Lung (tissue), 12 donors: ENCODE data around the gene CACNA1I. TPM values are rescaled to one million over a fixed set of nuclear protein-coding genes. Genes with fewer than 3 reads are reported as not detected.

Experiments
- ATAC-seq: fragments of 200-7000 bp; cut with Tn5 transposase; one replicate; pipeline ENCODE4 v1.9.1; 2020; ENCODE audit warnings: moderate number of reproducible peaks; ENCODE audit not compliant: insufficient read depth, low FRiP score
- DNase-seq, 3 donors: peaks; one replicate each; pipeline ENCODE4 v3.0.0-alpha.2; 2013 to 2017
- H3K27ac ChIP-seq, 2 donors: one replicate each; pipeline ENCODE4 v1.5.1; 2013; ENCODE audit warnings: mild to moderate bottlenecking in 2 of 2, moderate library complexity in 2 of 2, control low read depth in 1 of 2, inconsistent platforms in 1 of 2, low read depth in 1 of 2, low read length in 1 of 2
- H3K27me3 ChIP-seq, 3 donors: one replicate each; pipeline ENCODE4 v1.5.1; 2013; ENCODE audit warnings: low read length in 2 of 3; ENCODE audit not compliant: control insufficient read depth in 3 of 3, insufficient read depth in 3 of 3
- H3K36me3 ChIP-seq, 4 donors: one replicate each; pipeline ENCODE4 v1.5.1; 2013; ENCODE audit warnings: low read length in 4 of 4, mild to moderate bottlenecking in 1 of 4, moderate library complexity in 1 of 4; ENCODE audit not compliant: control insufficient read depth in 4 of 4, insufficient read depth in 4 of 4
- H3K4me1 ChIP-seq, 5 donors: one replicate each; pipeline ENCODE4 v1.5.1; 2013; ENCODE audit warnings: low read length in 5 of 5, mild to moderate bottlenecking in 2 of 5, moderate library complexity in 1 of 5; ENCODE audit not compliant: control insufficient read depth in 5 of 5, insufficient read depth in 5 of 5
- H3K4me3 ChIP-seq: one replicate; pipeline ENCODE4 v1.5.1; 2013; ENCODE audit warnings: mild to moderate bottlenecking, control low read depth, moderate library complexity
- H3K9ac ChIP-seq, 2 donors: one replicate each; pipeline ENCODE4 v1.5.1; 2013; ENCODE audit warnings: low read length in 2 of 2, control low read depth in 1 of 2; ENCODE audit not compliant: insufficient read depth in 1 of 2
- H3K9me3 ChIP-seq, 4 donors: one replicate each; pipeline ENCODE4 v1.5.1; 2013; ENCODE audit warnings: low read length in 3 of 4, mild to moderate bottlenecking in 1 of 4, moderate library complexity in 1 of 4; ENCODE audit not compliant: control insufficient read depth in 4 of 4, insufficient read depth in 3 of 4
- WGBS, 2 donors: extraction: QIAGEN DNeasy Blood & Tissue Kit; methylation state at CpG; one replicate each; pipeline ENCODE4 v1.1.7; 2013; 5-methylcytosine and 5-hydroxymethylcytosine counted together
- polyA plus RNA-seq, 2 donors: library from polyadenylated mRNA; stranded (reverse); fragments of 200-250 nt; gene quantifications; one replicate each; pipeline ENCODE4 v1.2.1, GENCODE V29; 2013
- total RNA-seq, 2 donors: library from RNA; depleted of rRNA in 1 of 2; stranded (reverse); fragments of >200 nt in 1 of 2; gene quantifications; one replicate each; pipeline ENCODE4 v1.2.1, GENCODE V29; 2014 to 2021
- TF ChIP-seq, protein P1 (sequence below): IDR thresholded peaks from 2 replicates; pipeline ENCODE4 v1.5.1; 2012; ENCODE audit warnings: mild to moderate bottlenecking; ENCODE audit errors: control extremely low read depth, extremely low read depth
- donor health status: control.
- donor health status: control.
- donor health status: Bipolar disorder and iron deficiency.
- donor health status: healthy.
- donor health status: DM: yes; HTN: yes; CAD: no.

CACNA1I gene
- total and polyA plus RNA-seq, 4 donors = 0.07 to 0.22 (median 0.16) TPM

DNA sequence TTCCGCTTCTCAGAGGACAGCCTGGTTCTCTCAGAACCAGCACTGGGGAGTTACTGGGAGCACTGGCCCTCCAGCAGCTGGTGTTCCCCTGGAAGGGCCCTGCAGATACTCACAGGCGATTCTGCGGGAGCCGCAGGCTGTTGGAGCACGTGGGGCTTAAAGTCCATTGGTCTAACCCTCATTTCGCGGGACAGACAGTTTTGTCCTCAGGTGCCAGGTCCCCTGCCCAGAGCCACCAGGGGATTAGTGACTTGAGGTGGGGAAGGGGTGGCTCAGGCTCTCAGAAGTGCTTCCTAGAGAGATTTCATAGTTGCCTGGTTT lies 53.9 kb downstream of the CACNA1I start:
- Histone ChIP-seq H3K27ac (no peak overlapping the region), H3K4me1 (no peaks in the 10 kb centered on the region), H3K4me3 (no peak overlapping the region), H3K9ac (no peak overlapping the region), H3K27me3 (peaks cover 0 to 29% (median 12%) of the 10 kb centered on the region in 3 donors), H3K9me3 (peaks cover 0 to 2% (median 0%) of the 10 kb centered on the region in 4 donors), H3K36me3 (no peaks in the 10 kb centered on the region)
- 32 to 35% methylated on average over 7 of the region's 7 CpGs for WGBS, 2 donors
- TF ChIP-seq, protein P1, sequence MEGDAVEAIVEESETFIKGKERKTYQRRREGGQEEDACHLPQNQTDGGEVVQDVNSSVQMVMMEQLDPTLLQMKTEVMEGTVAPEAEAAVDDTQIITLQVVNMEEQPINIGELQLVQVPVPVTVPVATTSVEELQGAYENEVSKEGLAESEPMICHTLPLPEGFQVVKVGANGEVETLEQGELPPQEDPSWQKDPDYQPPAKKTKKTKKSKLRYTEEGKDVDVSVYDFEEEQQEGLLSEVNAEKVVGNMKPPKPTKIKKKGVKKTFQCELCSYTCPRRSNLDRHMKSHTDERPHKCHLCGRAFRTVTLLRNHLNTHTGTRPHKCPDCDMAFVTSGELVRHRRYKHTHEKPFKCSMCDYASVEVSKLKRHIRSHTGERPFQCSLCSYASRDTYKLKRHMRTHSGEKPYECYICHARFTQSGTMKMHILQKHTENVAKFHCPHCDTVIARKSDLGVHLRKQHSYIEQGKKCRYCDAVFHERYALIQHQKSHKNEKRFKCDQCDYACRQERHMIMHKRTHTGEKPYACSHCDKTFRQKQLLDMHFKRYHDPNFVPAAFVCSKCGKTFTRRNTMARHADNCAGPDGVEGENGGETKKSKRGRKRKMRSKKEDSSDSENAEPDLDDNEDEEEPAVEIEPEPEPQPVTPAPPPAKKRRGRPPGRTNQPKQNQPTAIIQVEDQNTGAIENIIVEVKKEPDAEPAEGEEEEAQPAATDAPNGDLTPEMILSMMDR = no peak
- DNase-seq = no peak
- ATAC-seq = no peak

DNA sequence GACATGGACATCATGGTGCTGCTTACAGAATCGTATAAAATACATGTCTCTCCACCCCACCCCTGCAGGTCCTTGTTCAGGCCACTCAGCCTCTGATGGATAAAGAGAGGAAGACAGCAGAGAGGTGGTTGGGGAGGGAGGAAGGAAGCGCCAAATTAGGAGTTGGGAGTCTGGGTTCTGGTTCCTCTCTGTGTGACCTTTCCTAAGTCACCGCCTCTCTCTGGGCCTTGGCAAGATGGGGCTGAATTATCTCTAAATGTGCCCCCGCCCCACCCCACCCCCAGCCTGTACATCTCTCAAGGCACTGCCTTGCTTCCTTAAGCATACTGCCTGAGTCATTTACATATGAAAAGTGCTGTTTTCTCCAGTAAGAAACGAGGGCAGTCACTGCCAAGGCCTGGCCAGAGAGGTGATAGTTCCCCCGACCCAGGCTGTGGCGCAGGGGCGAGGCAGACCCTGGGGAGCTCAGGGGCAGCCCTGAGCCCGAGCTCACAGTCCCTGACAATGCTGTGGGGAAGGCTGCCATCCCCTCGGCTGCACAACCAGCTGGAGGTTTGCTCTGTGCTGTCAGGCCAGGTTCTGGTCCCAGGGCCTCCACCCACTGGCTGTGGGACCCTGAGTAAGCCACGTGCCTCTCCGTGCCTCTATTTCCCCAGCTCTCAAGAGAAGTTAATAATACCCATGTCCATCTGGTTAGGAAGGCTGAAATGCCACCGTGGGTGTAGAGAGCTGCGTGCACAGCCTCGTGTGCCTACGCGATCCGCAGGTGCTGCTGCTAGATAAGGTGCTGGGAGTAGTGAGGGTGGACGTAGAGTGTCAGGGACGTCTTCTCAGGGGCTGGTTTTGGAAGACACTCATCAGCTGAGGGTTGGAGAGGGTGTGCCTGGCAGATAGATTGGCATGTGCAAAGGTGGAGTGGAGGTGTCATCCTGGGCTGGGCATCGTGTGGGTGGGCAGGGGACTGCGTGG lies 55.3 kb downstream of the CACNA1I start:
- Histone ChIP-seq H3K27me3 (peaks cover 0 to 29% (median 12%) of the 10 kb centered on the region in 3 donors), H3K4me1 (no peaks in the 10 kb centered on the region), H3K9me3 (peaks cover 0 to 2% (median 0%) of the 10 kb centered on the region in 4 donors), H3K9ac (no peak overlapping the region), H3K4me3 (no peak overlapping the region), H3K27ac (no peak overlapping the region), H3K36me3 (no peaks in the 10 kb centered on the region)
- WGBS, 2 donors = 61 to 63% methylated on average over 22 of the region's 22 CpGs
- TF ChIP-seq, protein P1 = no peak
- ATAC-seq = no peak
- no peak for DNase-seq

DNA sequence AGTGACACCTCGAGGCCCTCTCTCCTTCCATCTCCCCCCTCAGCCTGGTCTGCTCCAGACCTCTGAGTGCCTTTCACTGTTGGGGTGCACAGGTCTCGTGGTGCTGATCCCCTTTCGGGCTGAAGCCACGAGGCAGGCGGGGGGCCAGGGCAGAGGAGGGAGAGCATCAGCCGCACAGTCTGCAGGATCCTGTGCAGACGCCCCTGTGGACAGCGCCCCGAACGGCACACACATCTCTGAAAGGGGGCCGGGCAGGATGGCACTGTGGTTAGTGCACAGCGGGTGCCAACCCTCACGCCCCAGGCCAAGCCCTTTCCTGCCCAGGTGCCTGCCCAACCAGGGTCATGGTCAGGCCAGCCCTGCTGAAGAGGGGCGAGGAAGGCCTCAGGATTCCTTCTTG lies 56.7 kb downstream of the CACNA1I start:
- 66 to 75% methylated on average over 14 of the region's 14 CpGs for WGBS, 2 donors
- TF ChIP-seq, protein P1 = no peak
- no peaks in the 10 kb centered on the region for H3K36me3 ChIP-seq
- H3K4me1 ChIP-seq = no peaks in the 10 kb centered on the region
- H3K4me3 ChIP-seq = no peak overlapping the region
- DNase-seq (no peak), ATAC-seq (no peak)
- H3K27me3 ChIP-seq = peaks cover 0 to 29% (median 12%) of the 10 kb centered on the region in 3 donors
- peaks cover 0 to 2% (median 0%) of the 10 kb centered on the region in 4 donors for H3K9me3 ChIP-seq
- no peak overlapping the region for H3K9ac ChIP-seq
- no peak overlapping the region for H3K27ac ChIP-seq
